GM21381 (cell line): Measurements from ENCODE around the gene EXD3.

Experiments used
- ATAC-seq: cut with Tn5 transposase; IDR thresholded peaks from one replicate; pipeline ENCODE4 v1.9.1; 2021; ENCODE audit warnings: mild to moderate bottlenecking, moderate library complexity; ENCODE audit not compliant: unreplicated experiment

EXD3 gene

DNA sequence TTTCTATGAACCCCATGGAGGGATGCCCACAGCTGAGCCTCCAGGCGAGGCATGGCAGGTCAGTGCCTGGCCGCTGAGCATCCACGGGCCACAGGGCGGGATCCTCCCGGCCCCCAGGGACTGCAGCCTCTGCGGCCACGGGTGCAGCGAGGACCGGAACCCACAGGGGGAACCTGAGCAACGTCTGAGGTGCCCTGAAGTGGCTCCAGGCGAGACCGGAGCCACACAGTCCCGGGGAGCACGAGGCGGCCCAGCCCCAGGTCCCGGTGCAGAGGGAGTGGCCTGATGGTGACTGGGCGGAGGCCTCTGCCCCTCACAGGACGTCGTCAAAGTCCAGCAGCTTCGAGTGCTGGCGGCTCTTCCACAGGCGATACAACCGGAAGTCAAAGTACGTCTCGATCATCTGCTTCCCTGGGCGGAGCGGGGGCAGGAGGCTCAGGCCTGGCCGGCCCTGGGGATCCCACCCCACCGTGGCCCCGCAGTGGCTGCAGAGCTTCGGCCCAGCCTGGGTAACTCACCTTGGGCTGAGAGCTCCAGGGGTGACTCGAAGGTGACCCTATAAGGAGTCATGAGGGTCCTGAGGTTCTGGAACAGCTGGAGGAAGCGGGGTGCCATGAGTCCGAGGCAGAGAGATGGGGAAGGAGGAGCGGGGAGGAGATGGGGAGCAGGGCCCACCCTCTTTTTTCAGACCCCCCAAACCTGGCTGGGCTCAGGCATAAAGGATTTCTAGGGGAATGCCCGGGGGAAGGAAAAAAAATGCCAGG lies 26.3 kb upstream of the EXD3 start:
- ATAC-seq: no peak

DNA sequence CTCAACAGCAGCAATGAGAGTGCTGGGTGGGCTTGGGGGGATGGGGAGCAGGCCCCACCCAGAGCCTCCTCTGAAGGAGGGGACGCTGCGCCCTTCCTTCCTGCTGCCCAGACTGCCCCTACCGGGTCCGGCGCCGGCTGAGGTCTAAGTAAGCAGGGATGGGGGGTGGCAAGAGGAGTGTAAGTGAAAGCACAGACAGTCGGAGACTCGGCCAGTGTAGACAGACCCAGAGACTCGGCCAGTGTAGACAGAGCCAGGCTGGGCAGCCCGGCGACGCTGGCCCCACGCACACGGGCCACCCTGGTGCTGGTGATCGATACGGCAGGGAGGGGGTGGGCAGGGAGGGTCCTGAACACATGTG lies 25.6 kb upstream of the EXD3 start:
- ATAC-seq: no peak

DNA sequence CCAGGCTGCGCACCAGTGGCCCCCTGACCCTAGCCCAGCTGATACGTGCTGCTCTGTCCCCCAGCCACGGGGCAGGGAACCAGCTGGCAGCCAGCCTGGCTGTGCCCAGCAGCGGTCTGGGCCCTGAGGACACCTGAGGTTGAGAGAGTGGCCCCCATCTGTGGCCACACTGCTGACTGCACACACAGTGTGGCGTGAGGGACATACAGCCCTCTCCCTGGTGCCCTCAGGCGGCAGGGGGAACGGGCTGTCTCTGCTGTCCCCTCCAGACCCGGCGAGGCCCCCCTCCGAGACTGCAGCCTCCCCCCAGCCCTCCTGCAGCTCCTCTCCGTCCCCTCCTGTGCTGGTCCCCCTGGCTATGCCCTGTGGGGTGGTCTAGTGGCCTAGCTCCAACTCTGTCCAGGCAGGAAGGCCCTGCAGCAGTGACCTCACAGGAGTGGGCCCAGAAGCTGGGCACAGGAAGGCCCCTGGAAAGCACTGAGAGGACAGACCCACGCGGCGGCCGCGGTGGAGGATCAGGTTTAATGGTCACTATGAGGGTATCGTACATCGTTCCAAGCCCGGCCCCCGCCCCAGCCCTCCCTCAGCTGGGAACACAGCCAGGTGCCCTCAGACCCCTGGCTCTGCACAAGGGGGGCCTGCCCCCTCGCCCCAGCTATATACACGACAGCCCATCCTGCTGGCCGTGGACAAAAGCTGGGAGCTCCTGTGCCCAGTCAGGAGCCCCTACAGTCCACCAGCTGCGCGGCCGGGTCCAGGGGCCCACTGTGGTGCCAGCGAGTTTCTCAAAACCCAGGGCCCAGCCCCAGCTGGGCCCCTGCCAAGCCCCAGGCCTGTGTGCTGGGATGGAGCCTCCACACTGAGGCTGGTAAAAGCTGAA lies 25.0 kb upstream of the EXD3 start:
- ATAC-seq: no peak

DNA sequence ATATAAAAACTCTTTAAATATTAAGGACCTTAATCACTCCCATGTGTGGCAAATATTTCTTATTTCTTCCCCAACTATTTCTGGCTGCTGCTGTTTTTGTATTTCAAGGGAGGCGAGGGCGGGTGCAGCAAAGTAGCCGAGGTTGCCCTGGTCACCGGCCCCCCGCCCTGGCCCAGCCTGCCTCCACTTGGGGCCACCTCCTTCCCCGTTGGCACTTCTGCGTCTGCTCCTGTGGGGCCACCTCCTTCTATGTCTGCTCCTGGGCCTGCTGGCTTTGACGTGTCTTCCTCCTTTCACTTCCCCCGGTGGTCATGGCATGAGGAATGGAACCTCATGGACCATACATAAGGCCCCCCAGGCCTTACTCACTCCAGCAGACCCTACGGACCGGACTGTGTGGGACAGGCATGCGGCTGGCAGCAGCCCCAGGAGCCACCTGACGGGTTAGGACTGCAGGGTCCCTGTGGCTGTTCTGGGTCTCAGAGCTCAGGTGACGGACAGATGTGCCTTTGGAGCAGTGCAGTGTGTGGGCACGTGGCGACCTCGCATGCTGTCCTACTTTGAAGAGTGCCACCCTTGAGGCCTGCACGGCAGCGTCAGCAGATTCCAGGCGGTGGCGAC lies 24.0 kb upstream of the EXD3 start:
- no peak for ATAC-seq

DNA sequence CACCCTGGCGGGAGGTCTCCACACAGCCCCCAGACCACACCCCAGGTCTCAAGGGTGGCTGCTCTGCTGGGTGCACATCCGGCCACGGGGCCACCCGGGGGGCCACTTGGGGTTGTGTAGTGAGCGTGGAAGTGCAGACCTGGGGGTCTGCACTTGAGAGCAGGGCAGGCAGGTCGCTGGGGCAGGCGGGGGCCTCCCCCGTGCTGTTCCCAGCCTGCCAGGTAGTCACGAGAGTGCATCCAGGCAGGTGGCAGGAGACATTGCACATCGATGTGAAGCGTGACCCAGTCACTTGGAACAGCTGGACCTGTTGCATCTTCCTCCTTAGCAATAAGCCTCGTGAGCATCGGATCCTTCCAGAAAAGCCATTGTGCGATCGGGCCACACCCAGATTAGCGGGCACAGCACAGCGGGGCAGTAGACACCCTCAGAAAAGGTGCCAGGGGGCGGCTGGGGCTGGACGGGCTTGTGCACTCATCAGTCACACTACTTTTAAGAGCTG lies 23.0 kb upstream of the EXD3 start:
- ATAC-seq: no peak

DNA sequence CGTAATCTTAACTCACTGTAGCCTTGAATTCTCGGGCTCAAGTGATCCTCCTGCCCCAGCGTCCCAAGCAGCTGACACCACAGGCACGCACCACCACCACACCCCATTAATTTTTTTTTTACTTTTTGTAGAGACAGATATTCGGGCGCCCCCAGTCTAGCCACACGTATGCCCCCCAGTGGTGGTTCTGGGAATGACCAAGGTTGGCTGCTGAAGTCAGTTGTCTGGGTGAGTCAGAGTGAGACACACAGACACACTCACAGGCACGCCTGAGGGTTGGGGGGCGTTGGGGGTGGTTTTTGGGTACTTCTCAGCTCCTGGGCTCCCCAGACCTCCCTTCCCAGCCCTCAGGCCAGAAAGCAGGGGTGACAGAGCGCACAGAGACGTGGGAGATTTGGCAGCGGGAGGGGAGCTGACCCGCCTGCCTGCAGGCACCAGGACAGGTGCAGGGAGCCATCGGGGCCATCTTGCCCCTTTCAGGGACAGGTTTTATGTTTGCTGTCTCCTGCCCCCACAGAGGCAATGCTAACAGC lies 22.4 kb upstream of the EXD3 start:
- ATAC-seq: no peak

DNA sequence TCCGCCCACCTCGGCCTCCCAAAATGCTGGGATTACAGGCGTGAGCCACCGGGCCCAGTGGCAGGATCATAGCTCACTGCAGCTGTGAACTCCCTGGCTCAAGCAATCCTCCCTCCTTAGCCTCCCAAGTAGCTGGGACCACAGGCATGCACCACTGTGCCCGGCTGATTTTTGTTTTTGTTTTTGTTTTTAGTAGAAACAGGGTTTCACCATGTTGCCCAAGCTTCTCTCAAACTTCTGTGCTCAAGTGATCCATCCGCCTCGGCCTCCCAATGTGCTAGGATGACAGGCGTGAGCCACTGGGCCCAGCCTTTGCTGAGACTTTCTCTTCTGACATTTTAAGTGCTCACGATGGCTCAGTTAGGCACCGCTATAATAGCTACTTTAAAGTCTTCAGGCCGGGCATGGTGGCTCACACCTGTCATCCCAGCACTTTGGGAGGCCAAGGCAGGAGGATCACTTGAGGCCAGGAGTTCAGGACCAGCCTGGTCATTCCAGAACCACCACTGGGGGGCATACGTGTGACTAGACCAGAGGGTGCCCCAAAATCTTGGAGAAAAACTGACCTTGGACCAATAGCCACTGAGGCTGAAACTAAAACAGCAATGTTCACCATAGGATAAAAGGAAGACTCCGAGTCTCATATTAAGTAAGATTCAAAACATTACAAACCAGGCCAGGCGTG lies 21.3 kb upstream of the EXD3 start:
- no peak for ATAC-seq

DNA sequence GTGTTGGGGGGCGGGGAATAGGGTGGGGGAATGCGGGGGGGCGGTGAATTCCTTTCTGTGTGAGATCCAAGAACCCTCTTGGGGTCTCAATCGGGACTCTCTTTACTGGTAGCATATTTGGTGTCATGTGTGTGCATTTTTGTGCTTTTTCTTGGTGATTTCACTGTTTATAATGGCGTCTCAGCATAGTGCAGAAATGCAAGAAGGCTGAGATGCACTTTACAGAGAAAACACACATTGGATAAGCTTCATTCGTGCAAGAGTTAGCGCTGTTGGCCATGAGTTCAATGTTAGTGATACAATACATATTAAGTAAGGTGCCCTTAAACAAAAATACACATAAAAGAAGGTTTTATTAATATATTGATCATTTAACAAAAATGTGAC lies 19.0 kb upstream of the EXD3 start:
- ATAC-seq: no peak

DNA sequence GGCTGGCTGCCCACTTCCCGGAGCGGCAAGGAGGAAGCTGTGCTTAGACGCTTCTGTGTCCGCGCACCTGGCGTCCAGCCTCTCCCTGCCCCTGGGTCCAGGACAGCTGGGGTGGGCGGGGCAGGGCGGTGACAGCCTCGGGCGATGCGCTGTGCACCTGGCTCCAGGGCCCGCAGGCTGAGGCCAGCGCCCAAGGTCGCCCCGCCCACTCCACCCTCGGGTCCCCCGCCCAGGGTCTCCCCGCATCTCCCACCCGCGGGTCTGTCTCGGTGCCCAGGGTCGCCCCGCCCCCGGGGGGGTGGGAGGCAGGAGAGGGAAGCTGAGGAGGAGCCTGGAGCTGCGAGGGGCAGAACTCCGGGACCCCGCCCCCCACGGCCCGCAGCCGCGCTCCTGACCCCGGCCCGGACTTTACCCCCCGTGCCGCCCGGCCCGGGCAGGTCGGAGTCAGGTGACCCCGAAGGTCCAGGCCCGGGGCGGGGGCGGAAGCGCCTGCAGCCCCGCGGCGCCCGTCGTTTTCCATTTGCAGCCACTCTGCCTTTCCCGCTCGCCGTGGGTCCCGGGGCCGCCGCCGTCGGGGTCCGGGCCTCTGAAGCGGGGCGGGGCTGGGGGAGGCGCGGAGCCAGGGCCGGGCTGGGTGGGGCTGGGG lies 18.4 kb upstream of the EXD3 start, which contains the start of gene ENTPD8:
Gene ENTPD8 (minus strand): TSS at position 69 of the 646 bp plus-strand sequence. CDS start 3,072 bp downstream, outside the sequence.
- ATAC-seq: no peak

DNA sequence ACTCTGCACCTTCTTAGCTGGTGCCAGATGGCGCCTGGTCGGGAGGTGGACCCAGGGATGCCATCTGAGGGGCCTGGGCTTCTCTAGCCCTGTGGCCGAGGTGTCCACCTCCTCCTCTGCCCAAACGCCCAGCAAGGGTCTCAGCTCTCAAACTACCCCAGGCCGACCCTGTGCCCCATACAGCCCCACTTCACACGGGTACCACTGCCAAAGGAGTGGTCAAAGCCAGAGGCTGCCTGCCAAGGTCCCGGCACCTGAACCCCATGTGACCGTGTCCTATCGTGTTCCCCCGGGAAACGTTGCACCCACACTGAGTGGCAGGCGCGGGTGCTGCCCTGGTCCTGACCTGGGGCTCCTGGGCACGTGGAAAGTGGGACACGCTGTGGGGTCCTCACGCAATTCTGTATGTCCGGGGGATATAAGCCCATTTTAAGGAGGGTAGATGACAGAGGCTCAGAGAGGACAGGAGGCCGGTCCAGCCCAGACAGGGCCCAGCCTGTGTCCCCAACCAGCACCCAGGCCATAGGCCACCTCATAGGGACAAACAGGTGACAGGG lies 16.3 kb upstream of the EXD3 start:
- no peak for ATAC-seq

DNA sequence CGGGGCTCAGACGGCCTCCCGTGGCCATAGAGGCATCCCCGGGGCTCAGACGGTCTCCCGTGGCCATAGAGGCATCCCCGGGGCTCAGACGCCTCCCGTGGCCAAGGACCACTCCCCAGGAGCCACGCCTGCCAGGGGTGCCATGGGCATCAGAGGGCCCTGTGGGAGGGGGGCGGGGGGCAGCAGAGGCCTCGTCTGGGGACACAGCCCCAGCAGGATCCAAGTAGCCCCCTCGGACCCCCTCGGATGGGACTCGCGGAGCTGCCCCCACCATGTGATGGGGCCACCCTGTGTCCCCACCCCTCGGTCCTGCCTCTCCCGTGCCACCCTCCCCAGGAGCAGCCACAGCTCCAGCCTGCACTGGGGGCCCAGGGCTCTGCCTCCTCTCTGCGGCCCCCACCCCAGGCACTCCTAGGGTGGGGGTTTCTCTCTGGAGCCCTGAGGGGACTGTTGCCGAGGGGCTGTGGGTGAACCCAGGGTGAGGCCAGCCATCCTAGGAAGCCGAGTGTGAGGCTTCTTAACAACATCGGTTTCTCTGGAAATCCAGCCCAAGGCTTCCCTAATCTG lies 15.7 kb upstream of the EXD3 start:
- ATAC-seq: no peak

DNA sequence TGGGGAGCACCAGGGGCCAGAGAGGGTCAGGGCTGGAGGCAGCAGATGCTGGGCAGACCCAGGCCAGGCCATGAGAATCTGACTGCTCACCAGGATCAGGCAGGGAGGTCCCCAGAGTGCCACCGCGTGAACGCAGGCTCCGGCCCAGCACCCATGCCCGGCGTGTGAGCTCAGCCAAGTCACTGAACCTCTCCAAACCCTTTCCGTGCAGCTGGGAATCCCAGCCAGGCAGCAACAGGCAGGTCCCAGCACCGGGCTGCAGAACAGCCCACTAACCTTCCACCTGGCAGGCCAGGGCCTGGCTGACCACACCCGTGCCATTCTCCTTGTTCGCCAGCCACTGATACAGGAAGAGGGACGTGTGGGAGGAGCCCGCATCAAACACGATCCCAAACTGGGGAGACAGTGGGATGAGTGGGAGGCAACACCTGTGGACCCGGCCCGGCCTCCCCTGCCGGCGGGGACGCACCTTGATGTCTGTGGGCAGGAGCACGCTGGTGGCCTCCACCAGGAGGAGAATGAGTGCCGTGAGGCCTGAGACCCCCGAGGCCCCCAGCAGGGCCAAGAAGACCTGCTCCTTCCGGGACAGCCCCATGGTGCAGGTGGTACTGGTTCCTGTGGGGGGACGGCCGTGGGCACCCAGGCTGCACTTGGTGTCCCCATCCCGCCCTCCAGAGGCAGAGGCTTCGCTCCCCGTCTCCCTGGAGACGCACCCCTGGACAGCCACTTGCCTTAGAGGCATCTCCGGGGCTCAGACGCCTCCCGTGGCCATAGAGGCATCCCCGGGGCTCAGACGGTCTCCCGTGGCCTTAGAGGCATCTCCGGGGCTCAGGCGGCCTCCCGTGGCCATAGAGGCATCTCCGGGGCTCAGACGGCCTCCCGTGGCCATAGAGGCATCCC lies 15.0 kb upstream of the EXD3 start:
- no peak for ATAC-seq

DNA sequence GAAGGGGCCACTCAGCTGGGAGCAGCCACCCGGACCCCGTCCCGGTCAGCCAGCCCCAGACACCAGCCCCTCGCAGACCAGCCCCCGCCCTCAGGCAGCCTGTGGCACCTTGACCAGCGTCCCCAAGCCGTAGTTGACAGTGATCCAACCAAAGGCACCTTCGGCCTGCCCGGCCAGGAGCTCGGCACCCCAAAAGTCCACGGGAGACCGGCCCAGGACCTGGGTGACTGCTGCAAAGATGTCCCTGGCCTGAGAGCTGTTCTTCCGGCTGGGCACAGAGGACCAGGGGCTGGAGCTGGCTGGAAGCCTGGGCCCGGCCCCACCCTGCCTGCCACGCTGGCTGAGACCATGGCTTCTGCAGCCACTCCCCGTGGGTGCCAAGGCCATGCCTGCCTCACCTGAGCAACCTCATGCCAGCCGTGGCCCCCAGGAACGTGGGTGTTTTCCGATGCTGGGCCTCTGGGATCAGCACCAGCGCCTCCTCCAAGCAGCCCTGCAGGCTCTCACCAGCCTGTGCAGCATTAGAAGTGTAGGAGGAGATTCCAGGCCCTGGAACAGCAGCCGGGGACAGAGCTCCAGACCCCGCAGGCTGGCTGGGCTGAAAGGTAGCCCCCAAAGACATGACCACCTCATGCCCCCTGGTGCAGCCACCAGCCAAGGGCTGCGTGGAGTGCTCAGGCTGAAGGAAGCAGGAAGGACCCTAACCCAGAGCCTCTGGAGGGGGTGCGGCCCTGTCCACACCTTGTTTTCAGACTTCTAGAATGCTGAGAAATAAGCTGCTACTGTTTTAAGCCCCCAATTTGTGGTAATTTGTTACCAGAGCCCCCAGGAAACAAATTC lies 14.0 kb upstream of the EXD3 start:
- no peak for ATAC-seq

DNA sequence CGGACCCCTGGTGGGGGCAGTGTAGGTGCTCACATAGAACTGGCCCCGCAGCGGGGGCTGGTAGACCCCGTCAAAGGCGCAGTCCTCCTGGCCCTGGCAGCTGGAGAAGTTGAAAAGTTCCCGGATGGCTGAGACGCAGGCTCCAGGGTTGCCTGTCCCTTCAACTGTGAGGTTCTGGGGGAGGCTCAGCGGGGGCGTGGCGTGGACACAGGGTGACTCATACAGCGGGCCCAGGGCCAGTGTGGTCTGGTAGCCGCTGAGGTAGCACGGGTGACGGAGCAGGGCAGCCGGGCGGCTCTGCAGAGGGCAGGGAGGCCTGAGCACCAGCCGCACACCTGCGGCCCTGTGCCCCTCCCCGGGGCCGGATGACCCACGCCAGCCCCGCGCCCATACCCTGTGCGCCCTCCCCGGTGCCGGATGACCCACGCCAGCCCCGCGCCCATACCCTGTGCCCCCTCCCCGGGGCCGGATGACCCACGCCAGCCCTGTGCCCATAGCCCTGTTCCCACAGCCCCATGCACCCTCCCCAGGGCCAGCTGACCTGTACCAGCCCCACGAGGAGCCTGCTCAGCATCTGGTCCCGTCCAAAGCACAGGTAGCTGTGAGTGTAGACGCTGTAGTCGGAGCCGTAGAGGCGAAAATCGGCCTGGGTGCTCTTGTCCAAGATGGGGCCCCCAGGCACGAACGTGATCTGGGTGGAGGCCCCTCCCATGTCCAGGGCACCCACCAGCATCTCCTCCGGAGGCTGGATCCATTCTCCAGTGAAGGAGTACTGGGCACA lies 13.2 kb upstream of the EXD3 start:
- ATAC-seq: no peak

DNA sequence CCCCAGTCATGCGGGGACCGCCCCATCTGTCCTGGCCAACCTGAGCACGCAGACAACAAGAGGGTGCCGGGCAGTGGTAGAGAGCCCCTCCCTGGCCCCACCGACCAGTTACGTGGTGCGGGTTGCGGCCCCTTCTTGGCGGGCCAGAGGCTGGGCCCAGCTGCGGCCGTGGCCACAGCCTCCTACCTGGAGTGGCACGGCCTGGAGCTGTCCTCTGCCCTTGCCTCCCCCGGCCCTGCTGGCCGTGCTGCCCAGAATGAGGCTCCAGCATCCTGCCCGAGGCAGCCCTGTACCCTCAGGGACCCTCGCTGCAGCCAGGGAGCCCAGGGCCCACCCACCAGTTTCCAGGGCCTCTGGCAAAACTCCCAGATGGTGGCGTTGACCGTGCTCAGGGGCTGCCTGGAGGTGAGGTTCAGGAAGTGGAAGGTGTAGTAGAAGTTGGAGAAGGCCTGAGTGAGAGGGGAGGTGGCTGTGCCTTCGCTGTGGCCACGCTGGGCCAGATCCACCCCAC lies 12.5 kb upstream of the EXD3 start:
- ATAC-seq: no peak

DNA sequence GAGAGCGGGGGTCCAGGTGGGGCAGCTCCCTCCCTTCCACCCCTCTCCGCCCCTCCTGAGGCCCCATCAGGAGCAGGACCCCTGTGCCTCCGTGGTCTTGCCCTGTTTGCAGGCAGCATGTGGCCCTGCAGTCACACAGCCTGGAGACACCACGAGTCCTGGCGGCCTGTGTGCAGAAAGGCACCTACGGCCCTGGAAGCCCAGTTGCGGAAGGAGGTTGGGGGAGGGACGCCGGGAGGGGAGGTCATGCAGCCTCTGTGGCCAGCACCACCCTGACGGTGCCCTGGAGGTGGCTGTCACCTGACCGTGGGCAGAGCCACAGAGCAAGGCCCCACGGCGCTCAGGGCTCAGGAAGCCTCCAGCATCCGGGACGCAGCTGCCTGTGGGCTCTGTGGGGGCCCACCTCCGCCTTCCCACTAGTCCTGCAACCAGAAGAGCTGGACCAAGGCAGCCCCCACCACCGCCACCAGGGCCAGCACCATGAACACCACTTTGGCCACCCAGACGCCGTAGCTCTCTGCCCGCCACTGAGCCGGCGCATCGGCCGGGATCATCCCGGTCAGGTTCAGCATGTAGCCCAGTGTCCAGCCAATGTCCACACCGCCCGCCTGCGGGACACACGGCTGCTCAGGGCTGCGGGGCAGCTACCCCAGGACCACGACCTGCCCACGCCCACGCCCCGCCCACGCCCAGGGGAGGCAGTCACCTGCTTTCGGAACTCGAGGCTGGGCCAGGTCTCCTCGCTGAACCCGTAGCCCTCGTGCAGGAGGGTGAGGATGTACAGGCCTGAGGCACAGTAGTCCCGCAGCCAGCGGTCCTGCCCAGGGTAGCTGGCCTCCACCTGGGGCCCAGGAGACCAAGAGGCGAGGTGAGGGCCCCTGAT lies 11.8 kb upstream of the EXD3 start:
- no peak for ATAC-seq
